ENCODE measurements around the gene PALS2.

PALS2 gene

GRCh38 chr7:24591152-24591551, 17.9 kb downstream of the PALS2 start:
- DNase-seq (ENCODE audit: low read depth), result no peak

GRCh38 chr7:24595671-24596418, 22.6 kb downstream of the PALS2 start:
- DNase-seq (ENCODE audit: low read depth), result no peak

GRCh38 chr7:24597014-24597413, 23.8 kb downstream of the PALS2 start:
- no peak for DNase-seq (ENCODE audit: low read depth)

- DNase-seq (ENCODE audit: low read depth), result no peak
Observed at GRCh38 chr7:24601600-24601999, 28.3 kb downstream of the PALS2 start.

DNA sequence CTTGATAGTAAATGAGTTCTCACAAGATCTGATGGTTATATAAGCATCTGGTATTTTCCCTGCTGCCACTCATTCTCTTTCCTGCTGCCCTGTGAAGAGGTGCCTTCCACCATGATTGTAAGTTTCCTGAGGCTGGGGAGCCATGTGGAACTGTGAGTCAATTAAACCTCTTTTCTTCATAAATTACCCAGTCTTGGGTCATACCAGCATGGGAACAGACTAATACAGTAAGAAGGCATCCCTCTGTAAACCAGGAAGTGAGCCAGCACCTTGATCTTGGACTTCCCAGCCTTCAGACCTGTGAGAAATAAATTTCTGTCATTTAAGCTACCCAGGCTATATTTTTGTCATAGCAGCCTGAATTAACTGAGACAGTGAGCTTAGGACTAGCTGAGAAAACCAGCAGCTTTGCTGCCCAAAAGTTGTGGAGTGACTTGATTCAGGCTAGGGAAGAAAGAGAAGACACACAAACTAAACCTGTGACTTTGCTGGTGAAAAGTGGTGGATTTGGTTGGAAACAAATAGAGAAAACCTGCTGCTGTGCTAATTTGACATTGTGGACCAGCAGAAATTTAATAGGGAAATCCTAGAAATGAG, 29.7 kb downstream of the PALS2 start:
- no peak for DNase-seq (ENCODE audit: low read depth)

DNA sequence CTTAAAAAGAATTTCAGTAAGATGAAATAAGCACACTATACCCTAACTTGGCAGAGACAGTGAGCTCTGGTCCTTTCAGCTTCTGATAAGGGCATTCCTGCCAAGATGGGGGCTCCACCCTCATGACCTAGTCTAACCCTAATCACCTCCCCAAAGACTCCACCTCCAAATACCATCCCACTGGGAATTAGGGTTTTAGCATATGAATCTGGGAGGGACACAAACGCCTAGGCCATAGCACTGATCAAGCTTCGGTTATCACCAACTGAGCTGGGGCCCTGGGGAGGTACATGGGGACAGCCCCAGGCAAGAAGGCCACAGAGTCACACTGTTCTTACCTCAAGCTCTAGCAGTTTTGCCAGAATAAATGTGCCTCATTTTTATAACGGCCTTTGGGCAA, 31.4 kb downstream of the PALS2 start:
- DNase-seq (ENCODE audit: low read depth), result no peak

- DNase-seq (ENCODE audit: low read depth), result no peak
Observed at GRCh38 chr7:24608504-24608903, 35.3 kb downstream of the PALS2 start.

DNA sequence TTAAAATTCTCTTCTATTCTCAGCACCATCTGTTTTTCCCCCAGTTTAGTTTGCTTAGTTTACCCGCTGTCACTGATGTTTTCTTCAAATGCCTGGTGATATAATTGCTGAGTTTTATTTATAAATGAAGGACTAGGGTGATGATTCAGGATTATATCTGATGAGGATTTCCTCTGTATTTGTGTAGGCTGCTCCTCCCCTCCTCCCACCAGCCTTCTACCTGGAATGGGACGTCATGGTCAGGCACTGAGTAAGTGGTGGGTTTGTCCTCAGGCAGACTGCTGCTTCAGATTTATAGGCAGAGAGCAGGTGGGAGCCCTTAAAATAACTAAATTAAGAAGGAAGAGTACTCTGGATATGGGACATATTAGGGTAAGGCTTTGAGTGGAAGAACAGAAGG, 35.8 kb downstream of the PALS2 start:
- DNase-seq (ENCODE audit: low read depth), result no peak

DNA sequence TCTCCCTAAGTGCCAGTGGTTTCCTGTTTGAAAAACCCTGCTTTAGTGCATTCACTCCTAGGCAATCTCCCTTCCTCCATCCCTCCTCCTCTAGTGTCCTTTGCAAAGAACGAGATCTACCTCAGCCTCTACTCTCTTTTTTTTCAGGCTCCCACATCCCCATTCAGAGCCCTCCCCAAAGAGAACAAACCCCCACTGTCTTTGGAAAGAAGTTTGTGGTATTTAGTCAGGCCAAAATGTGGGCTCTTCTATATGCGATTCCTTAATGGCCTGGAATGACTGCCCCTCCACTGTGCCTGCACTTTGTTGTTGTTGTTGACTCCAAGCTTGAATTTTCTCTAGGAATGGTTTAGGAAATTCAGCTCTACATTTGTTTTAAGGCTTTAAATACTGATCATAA, 36.3 kb downstream of the PALS2 start:
- DNase-seq (ENCODE audit: low read depth), result no peak

DNA sequence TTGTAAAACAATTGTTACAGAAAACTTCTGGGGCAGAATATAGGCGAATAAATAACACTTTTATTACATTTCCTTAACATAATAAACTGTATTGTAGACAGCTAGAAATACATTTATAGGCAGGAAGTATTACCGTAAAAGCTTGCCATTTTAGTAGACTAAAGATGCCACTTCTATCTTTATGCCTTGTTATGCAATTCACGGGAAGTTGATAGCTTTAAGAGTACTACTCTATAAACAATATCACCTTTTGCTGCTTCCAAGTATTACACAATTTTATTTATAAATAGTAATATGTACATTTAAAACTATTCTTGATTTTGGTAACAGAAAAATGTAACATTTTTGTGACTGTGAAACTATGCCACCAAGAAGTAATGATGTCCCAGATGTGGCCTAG, 37.9 kb downstream of the PALS2 start:
- DNase-seq (ENCODE audit: low read depth), result no peak

- no peak for DNase-seq (ENCODE audit: low read depth)
Observed at GRCh38 chr7:24617957-24618616, 44.8 kb downstream of the PALS2 start.

DNA sequence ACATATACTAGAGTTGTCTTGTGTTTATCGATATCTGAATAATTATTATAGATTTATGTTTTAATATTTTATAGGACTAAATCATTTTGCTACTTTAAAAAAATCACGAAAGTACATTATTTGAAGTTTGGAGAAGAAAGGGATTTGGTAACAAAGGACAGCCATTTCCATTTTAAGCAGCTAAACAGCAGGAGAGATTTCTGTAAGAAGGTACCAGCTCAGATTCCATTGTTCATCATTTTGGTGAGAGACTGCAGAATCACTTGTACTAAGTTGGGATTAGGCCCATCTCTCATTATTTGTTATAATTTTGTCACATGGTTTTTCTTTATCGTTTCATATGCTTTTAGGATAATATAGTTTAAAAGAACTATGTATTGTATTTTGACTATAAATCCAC, 46.7 kb downstream of the PALS2 start:
- no peak for DNase-seq (ENCODE audit: low read depth)

DNA sequence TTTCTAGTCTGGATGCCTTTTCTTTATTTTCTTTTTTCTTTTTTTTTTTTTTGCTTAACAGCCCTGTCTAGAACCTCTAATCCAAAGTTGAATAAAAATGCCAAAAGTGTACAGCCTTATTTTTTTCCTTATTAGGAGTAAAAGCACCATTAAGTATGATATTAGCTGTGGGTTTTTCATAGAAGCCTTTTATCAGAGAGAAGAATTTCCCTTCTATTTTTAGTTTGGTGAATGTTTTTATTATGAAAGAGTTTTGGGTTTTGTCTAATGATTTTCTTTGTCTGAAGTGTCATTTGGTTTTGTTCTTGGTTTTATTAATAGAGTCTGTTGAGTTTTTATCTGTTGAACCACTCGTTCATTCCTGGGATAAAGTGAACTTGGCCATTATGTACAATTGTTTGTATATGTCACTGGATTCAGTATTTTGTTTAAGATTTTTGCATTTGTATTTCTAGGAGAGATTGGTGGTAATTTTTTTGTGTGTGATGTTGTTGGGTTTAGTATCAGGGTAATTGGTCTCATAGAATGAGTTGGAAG, 49.5 kb downstream of the PALS2 start:
- DNase-seq (ENCODE audit: low read depth), result no peak

Measured in T-helper 22 cell (primary cell).